Measurements from ENCODE around the gene MBOAT7. TPM values are rescaled to one million over a fixed set of nuclear protein-coding genes. Genes with fewer than 3 reads are reported as not detected.
"Not testable (repeated sequence)": the region's sequence is repeated elsewhere in the genome, so short reads cannot be mapped to it uniquely, and the experiment has no call there.

MBOAT7 gene
- total and polyA plus RNA-seq, 2 experiments from 2014 or later, result 109 to 133 TPM

DNA sequence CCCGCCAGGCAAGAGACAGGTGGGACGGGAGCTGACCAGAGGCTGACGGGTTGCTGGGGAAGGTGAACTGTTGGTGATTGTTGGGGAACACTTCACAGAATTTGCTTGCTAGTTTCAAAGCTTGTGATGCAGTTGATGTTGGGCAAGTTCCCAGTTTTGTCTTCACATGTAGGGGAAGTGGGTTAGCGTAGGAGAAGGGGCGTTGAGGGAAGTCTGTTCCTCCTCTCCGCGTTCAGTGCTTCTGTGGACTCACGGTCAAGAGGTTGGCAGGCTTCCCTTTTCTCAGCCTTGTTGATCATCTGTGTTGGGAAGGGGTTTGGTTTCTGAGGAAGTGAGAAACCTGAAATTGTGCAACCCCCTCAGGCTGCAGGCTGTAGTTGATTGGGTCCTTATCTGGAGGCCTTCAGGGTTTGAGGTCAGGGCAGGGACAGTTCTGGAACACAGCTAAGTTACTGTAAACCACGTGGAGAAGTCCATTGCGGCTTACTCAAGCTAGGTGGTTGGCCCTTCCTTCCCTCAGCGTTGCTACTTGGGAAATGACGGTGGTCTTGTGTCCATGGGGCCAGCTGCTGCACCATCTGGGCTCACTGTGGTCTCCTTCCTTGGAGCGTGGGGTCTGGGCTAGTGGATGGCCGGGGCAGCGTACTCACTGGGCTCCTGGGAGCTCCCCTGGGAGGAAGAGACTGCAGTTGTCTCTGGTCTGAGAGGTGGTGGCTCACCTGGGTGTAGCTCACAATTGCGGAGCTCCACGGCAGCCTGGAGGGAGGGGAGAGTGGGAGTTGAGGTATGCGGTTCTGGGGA, 18.8 kb upstream of the MBOAT7 start:
- Histone ChIP-seq H4K20me1 (ENCODE audit: insufficient read depth) (peaks cover 22% of the 10 kb centered on the region; the same call in 1 of the 2 replicates), H3F3A (ENCODE audit: insufficient read depth) (peaks cover 47% of the 10 kb centered on the region), H2AFZ (no peak overlapping the region), H3K9me2 (ENCODE audit: insufficient read depth) (no peaks in the 10 kb centered on the region), H3K4me3 (no peak overlapping the region), H3K27ac (0 out of 2 replicates have a peak overlapping the region, but pooled peaks have one; percentile 70), H3K79me2 (ENCODE audit: insufficient read depth) (peaks cover 92% of the 10 kb centered on the region), H3K4me1 (ENCODE audit: insufficient read depth) (peaks cover 21% of the 10 kb centered on the region), H3K4me2 (ENCODE audit: unreplicated experiment) (no peak overlapping the region), H3K36me3 (ENCODE audit: low read depth) (peaks cover 28% of the 10 kb centered on the region), H3K9ac (peak overlapping the region; percentile 25; the same call in 1 of the 2 replicates), H3K9me3 (ENCODE audit: low read depth) (no peaks in the 10 kb centered on the region), H3K27me3 (replicated peaks; ENCODE audit: insufficient read depth) (no peaks in the 10 kb centered on the region)
- DNase-seq, result peak; percentile 30
- WGBS, 2 experiments (ENCODE audit: low coverage in 1 of 2, low lambda C conversion rate in 2 of 2, missing lambda C conversion rate in 2 of 2), result 77 to 80% methylated on average over 18 of the region's 18 CpGs
- in situ Hi-C loops (cut with MboI), result no loop called here
- TF ChIP-seq EZH2phosphoT487 (IDR thresholded peaks at IDR 0.05; ENCODE audit: insufficient read depth, low read depth) (no peak), EZH2 (IDR thresholded peaks at IDR 0.05; ENCODE audit: insufficient read depth, poor library complexity, severe bottlenecking) (no peak)

DNA sequence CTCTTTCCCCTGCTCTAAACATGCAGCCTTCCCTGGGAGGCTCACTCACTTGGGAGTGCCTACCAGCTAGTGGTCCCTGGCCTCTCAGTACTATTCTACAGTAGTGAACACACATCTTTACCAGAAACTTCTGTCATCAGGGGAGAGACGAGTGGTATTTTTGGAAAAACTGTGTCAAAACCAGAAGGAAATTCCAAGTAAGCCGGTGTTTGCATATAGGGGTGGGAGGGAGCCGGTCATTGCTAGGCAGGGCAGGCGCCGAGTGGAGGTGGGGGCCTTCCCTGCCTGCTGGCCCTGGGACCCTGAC, 18.2 kb upstream of the MBOAT7 start:
- no peaks in the 10 kb centered on the region for H3K27me3 ChIP-seq (replicated peaks; ENCODE audit: insufficient read depth)
- WGBS, 2 experiments (ENCODE audit: low coverage in 1 of 2, low lambda C conversion rate in 2 of 2, missing lambda C conversion rate in 2 of 2), result 82 to 83% methylated on average over 5 of the region's 5 CpGs
- H3K9me2 ChIP-seq (ENCODE audit: insufficient read depth), result no peaks in the 10 kb centered on the region
- peaks cover 28% of the 10 kb centered on the region; the same call in 1 of the 2 replicates for H4K20me1 ChIP-seq (ENCODE audit: insufficient read depth)
- no peak overlapping the region for H3K4me3 ChIP-seq
- peaks cover 52% of the 10 kb centered on the region for H3F3A ChIP-seq (ENCODE audit: insufficient read depth)
- H3K9ac ChIP-seq, result no peak overlapping the region
- H3K4me1 ChIP-seq (ENCODE audit: insufficient read depth), result peaks cover 26% of the 10 kb centered on the region
- H3K4me2 ChIP-seq (ENCODE audit: unreplicated experiment), result no peak overlapping the region
- H3K36me3 ChIP-seq (ENCODE audit: low read depth), result peaks cover 33% of the 10 kb centered on the region
- no peak overlapping the region for H3K27ac ChIP-seq
- peaks cover 93% of the 10 kb centered on the region for H3K79me2 ChIP-seq (ENCODE audit: insufficient read depth)
- in situ Hi-C loops (cut with MboI), result no loop called here
- TF ChIP-seq EZH2phosphoT487 (IDR thresholded peaks at IDR 0.05; ENCODE audit: insufficient read depth, low read depth) (no peak), EZH2 (IDR thresholded peaks at IDR 0.05; ENCODE audit: insufficient read depth, poor library complexity, severe bottlenecking) (no peak)
- no peak overlapping the region for H2AFZ ChIP-seq
- no peak for DNase-seq
- no peaks in the 10 kb centered on the region for H3K9me3 ChIP-seq (ENCODE audit: low read depth)

DNA sequence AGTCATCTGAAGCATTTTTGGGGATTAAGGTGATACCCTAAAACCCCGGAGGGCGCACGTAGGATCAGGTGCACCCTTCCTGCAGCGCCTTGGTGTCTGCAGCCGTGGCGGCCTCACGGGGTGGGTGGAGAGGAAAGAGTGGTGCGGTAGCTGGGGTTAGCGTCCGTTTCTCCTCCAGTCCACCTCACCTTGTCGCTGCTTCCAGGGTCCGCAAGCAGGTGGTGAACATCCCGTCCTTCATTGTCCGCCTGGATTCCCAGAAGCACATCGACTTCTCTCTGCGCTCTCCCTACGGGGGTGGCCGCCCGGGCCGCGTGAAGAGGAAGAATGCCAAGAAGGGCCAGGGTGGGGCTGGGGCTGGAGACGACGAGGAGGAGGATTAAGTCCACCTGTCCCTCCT, 17.8 kb upstream of the MBOAT7 start:
- DNase-seq; H3K27me3 ChIP-seq (replicated peaks; ENCODE audit: insufficient read depth); H3K9ac ChIP-seq; H3K9me2 ChIP-seq (ENCODE audit: insufficient read depth); H3K9me3 ChIP-seq (ENCODE audit: low read depth); H3K27ac ChIP-seq; H2AFZ ChIP-seq; in situ Hi-C loops (cut with MboI); H3K4me3 ChIP-seq; H3K4me2 ChIP-seq (ENCODE audit: unreplicated experiment): not testable (repeated sequence)
- Histone ChIP-seq H3K4me1 (ENCODE audit: insufficient read depth) (peaks cover 31% of the 10 kb centered on the region), H3K79me2 (ENCODE audit: insufficient read depth) (peaks cover 93% of the 10 kb centered on the region), H3K36me3 (ENCODE audit: low read depth) (peaks cover 37% of the 10 kb centered on the region), H4K20me1 (ENCODE audit: insufficient read depth) (peaks cover 32% of the 10 kb centered on the region; the same call in 1 of the 2 replicates), H3F3A (ENCODE audit: insufficient read depth) (peaks cover 57% of the 10 kb centered on the region)
- WGBS, 2 experiments (ENCODE audit: low coverage in 1 of 2, low lambda C conversion rate in 2 of 2, missing lambda C conversion rate in 2 of 2), result 84 to 87% methylated on average over 19 to 23 of the region's 23 CpGs

DNA sequence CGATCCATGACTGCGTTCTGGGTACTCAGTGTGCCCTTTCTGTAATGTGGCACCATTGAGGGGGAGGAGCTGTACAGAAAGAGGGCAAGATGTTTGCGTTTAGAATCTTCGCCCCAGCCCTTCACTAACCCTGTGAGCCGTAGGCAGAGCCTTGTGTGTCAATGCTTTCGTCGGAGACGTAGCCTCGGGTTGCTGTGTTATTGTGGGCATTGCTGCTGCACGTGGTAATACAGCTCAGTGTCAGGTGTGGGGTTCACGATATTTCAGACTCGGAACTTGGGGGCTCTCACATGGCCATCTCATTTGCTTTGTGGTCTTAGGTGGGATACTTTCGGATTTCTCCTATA, 17.4 kb upstream of the MBOAT7 start:
- Histone ChIP-seq H3F3A (ENCODE audit: insufficient read depth) (peaks cover 61% of the 10 kb centered on the region), H3K79me2 (ENCODE audit: insufficient read depth) (peaks cover 93% of the 10 kb centered on the region), H3K9me3 (ENCODE audit: low read depth) (no peaks in the 10 kb centered on the region), H3K9ac (no peak overlapping the region), H3K4me2 (ENCODE audit: unreplicated experiment) (no peak overlapping the region), H3K36me3 (ENCODE audit: low read depth) (peaks cover 39% of the 10 kb centered on the region), H3K27ac (no peak overlapping the region), H3K27me3 (replicated peaks; ENCODE audit: insufficient read depth) (no peaks in the 10 kb centered on the region), H3K9me2 (ENCODE audit: insufficient read depth) (no peaks in the 10 kb centered on the region), H4K20me1 (ENCODE audit: insufficient read depth) (peaks cover 36% of the 10 kb centered on the region; the same call in 1 of the 2 replicates), H2AFZ (no peak overlapping the region), H3K4me3 (no peak overlapping the region), H3K4me1 (ENCODE audit: insufficient read depth) (peaks cover 31% of the 10 kb centered on the region)
- TF ChIP-seq EZH2 (IDR thresholded peaks at IDR 0.05; ENCODE audit: insufficient read depth, poor library complexity, severe bottlenecking) (no peak), EZH2phosphoT487 (IDR thresholded peaks at IDR 0.05; ENCODE audit: insufficient read depth, low read depth) (no peak)
- WGBS, 2 experiments (ENCODE audit: low coverage in 1 of 2, low lambda C conversion rate in 2 of 2, missing lambda C conversion rate in 2 of 2), result 81% methylated on average over 13 of the region's 13 CpGs
- in situ Hi-C loops (cut with MboI), result no loop called here
- DNase-seq, result no peak

Measured in GM23248 (cell line).